ENCODE data around the gene CHD9NB.

Gene CHD9NB

GRCh38 chr16:53022374-53022773, 30.3 kb downstream of the CHD9NB start:
- DNase-seq: peak; percentile 18 to 21

GRCh38 chr16:53018834-53019416, 33.8 kb downstream of the CHD9NB start:
- DNase-seq: no peak

- DNase-seq: no peak
These were observed 38.4 kb downstream of the CHD9NB start for GRCh38 chr16:53014287-53014686.

GRCh38 chr16:53007095-53007494, 45.6 kb downstream of the CHD9NB start:
- DNase-seq: no peak

DNA sequence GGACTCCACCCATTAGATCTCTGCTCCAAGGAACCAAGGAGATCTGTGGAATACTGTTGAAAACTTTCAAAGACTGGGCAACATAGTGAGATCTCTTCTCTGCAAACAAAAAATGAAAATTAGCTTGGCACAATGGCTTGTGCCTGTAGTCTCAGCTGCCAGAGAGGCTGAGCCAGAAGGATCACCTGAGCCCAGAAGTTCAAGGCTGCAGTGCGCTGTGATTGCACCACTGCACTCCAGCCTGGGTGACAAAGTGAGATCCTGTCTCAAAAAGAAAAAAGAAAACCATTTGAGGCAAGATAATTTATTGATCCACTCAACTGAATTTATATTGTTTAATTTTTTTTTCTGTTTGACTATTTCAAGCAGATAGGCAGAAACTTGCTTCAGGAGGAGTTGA, 54.8 kb downstream of the CHD9NB start:
- no peak for DNase-seq

- no peak for DNase-seq
These were observed 57.8 kb downstream of the CHD9NB start for GRCh38 chr16:52994942-52995341.

- DNase-seq: no peak
These were observed 59.5 kb downstream of the CHD9NB start for GRCh38 chr16:52993179-52993578.

- DNase-seq: no peak
These were observed 61.1 kb downstream of the CHD9NB start for GRCh38 chr16:52991572-52991971.

Measured in activated T-cell treated with anti-CD3 and anti-CD28 coated beads, Interleukin-2, amount 50 U/mL, for 48 hours (primary cell).